CD14-positive monocyte (primary cell): ENCODE data around the gene HSD11B2. TPM values are rescaled to one million over a fixed set of nuclear protein-coding genes. Genes with fewer than 3 reads are reported as not detected.

Source experiments
- DNase-seq, 3 donors: peaks; one replicate each; pipeline ENCODE4 v3.0.0-alpha.2; 2011 to 2022
- H2AFZ ChIP-seq: 2 replicates; pipeline ENCODE4 v1.6.0; 2012; ENCODE audit warnings: mild to moderate bottlenecking, low read depth, low read length, inconsistent platforms; ENCODE audit not compliant: insufficient read depth, poor library complexity, severe bottlenecking
- H3K27ac ChIP-seq, 2 donors: 1 replicate in 1 of 2; 2 replicates in 1 of 2; pipeline ENCODE4 v1.5.1; 2012 to 2013; ENCODE audit warnings: low read length in 2 of 2, control low read depth in 1 of 2, inconsistent platforms in 1 of 2, low read depth in 1 of 2, mild to moderate bottlenecking in 1 of 2
- H3K27me3 ChIP-seq, 2 donors: one replicate each; pipeline versions ENCODE4 v1.6.0 to v1.6.1; 2011 to 2013; ENCODE audit warnings: low read length in 2 of 2; ENCODE audit not compliant: control insufficient read depth in 2 of 2, insufficient read depth in 2 of 2
- H3K36me3 ChIP-seq, 2 donors: replicated peaks in 1 of 2; 1 replicate in 1 of 2; 2 replicates in 1 of 2; pipeline versions ENCODE4 v1.5.1 to v1.6.1; 2012 to 2013; ENCODE audit warnings: low read length in 2 of 2, control low read depth in 1 of 2, inconsistent platforms in 1 of 2, mild to moderate bottlenecking in 1 of 2; ENCODE audit not compliant: insufficient read depth in 2 of 2, control insufficient read depth in 1 of 2
- H3K4me1 ChIP-seq, 2 donors: 1 replicate in 1 of 2; 2 replicates in 1 of 2; pipeline versions ENCODE4 v1.5.1 to v1.6.1; 2012 to 2013; ENCODE audit warnings: low read length in 2 of 2, control low read depth in 1 of 2, inconsistent platforms in 1 of 2, mild to moderate bottlenecking in 1 of 2, moderate library complexity in 1 of 2; ENCODE audit not compliant: insufficient read depth in 2 of 2, control insufficient read depth in 1 of 2
- H3K4me2 ChIP-seq: replicated peaks from 2 replicates; pipeline ENCODE3; 2012; ENCODE audit warnings: low read length, moderate library complexity, mild to moderate bottlenecking; ENCODE audit not compliant: poor library complexity, severe bottlenecking; ENCODE audit errors: extremely low read depth
- H3K4me3 ChIP-seq, 3 experiments: fragments of 200-600 bp in 1 of 3; sonication (generic) in 1 of 3; replicated peaks in 1 of 3; 1 replicate in 2 of 3; 2 replicates in 1 of 3; pipeline ENCODE4 v1.5.1; 2011 to 2013; ENCODE audit warnings: low read length in 3 of 3, mild to moderate bottlenecking in 3 of 3, control low read depth in 2 of 3, low read depth in 2 of 3, inconsistent platforms in 1 of 3, moderate library complexity in 1 of 3
- H3K79me2 ChIP-seq: 2 replicates; pipeline ENCODE4 v1.6.0; 2012; ENCODE audit warnings: mild to moderate bottlenecking, control low read depth, inconsistent platforms, low read length, moderate library complexity; ENCODE audit not compliant: insufficient read depth
- H3K9ac ChIP-seq: 2 replicates; pipeline ENCODE4 v1.6.0; 2017; ENCODE audit warnings: low read length, mild to moderate bottlenecking; ENCODE audit not compliant: insufficient read depth, poor library complexity, severe bottlenecking
- H3K9me3 ChIP-seq, 2 donors: replicated peaks in 1 of 2; 1 replicate in 1 of 2; 2 replicates in 1 of 2; pipeline versions ENCODE4 v1.5.1 to v1.6.1; 2012 to 2013; ENCODE audit warnings: low read length in 2 of 2, control low read depth in 1 of 2; ENCODE audit not compliant: control insufficient read depth in 1 of 2, insufficient read depth in 1 of 2
- H4K20me1 ChIP-seq: 2 replicates; pipeline ENCODE4 v1.6.0; 2012; ENCODE audit warnings: mild to moderate bottlenecking, low read length, control low read depth, moderate library complexity; ENCODE audit not compliant: insufficient read depth
- H3K27ac Mint-ChIP-seq, 7 donors: one replicate each; pipeline ENCODE4 v1.8.0; 2020; ENCODE audit warnings: mild to moderate bottlenecking in 7 of 7, mixed read lengths in 7 of 7, moderate library complexity in 6 of 7, inconsistent platforms in 2 of 7
- H3K27me3 Mint-ChIP-seq, 3 donors: one replicate each; pipeline ENCODE4 v1.8.0; 2021 to 2022; ENCODE audit warnings: low read depth in 3 of 3, mild to moderate bottlenecking in 3 of 3, mixed read lengths in 3 of 3, moderate library complexity in 3 of 3, inconsistent platforms in 1 of 3
- H3K36me3 Mint-ChIP-seq, 2 donors: one replicate each; pipeline ENCODE4 v1.8.0; 2020; ENCODE audit warnings: mixed read lengths in 2 of 2, inconsistent platforms in 1 of 2, mild to moderate bottlenecking in 1 of 2
- H3K4me1 Mint-ChIP-seq: one replicate; pipeline ENCODE4 v1.8.0; 2020; ENCODE audit warnings: mild to moderate bottlenecking, mixed read lengths
- H3K4me3 Mint-ChIP-seq, 2 donors: one replicate each; pipeline ENCODE4 v1.8.0; 2020; ENCODE audit warnings: mild to moderate bottlenecking in 2 of 2, mixed read lengths in 2 of 2, moderate library complexity in 1 of 2
- H3K9me3 Mint-ChIP-seq, 7 donors: one replicate each; pipeline ENCODE4 v1.8.0; 2020 to 2022; ENCODE audit warnings: mixed read lengths in 7 of 7, mild to moderate bottlenecking in 6 of 7, moderate library complexity in 6 of 7, inconsistent platforms in 2 of 7
- WGBS: methylation state at CpG from one replicate; pipeline ENCODE4 v1.1.5; 2013; ENCODE audit warnings: missing lambda C conversion rate; ENCODE audit not compliant: insufficient coverage; 5-methylcytosine and 5-hydroxymethylcytosine counted together
- intact Hi-C, 2 donors: fragments of 100-400 bp; cut with micrococcal nuclease; formaldehyde crosslinking; loops; one replicate each; pipeline versions ENCODE4 v1.15.0 to v1.15.1; 2023
- polyA plus RNA-seq, 3 donors: library from polyadenylated mRNA; depleted of rRNA in 1 of 3; unstranded in 2 of 3; stranded (reverse) in 1 of 3; fragments of 300-500 nt in 2 of 3; fragments of >200 nt in 1 of 3; fragmentation: Illumina TruSeq in 2 of 3; gene quantifications; 1 replicate in 2 of 3; 2 replicates in 1 of 3; pipeline ENCODE4 v1.2.3, GENCODE V29; 2012 to 2021
- TF ChIP-seq, protein P1 (sequence below): fragments of 200-600 bp; IDR thresholded peaks from one replicate; pipeline ENCODE4 v1.8.0; 2022; ENCODE audit warnings: antibody characterized with exemption, mild to moderate bottlenecking

The HSD11B2 gene
- polyA plus RNA-seq, 3 donors, result not detected

GRCh38 chr16:67425061-67425460, 5.9 kb upstream of the HSD11B2 start:
- no peaks in the 10 kb centered on the region for H3K79me2 ChIP-seq
- Mint-ChIP-seq H3K4me1 (peaks cover under 1% of the 10 kb centered on the region), H3K4me3 (peak overlapping the region in 1 of 2 donors; percentile 26), H3K36me3 (peaks cover 4 to 5% of the 10 kb centered on the region in 2 donors), H3K27ac (no peak overlapping the region), H3K27me3 (peaks cover 34 to 54% (median 39%) of the 10 kb centered on the region in 3 donors), H3K9me3 (peaks cover 0 to 10% (median 1%) of the 10 kb centered on the region in 7 donors)
- H3K4me2 ChIP-seq, result no peak overlapping the region
- WGBS, result 80% methylated on average over 1 of the region's 6 CpGs
- H2AFZ ChIP-seq, result no peak overlapping the region
- peaks cover 18% of the 10 kb centered on the region for H4K20me1 ChIP-seq
- no peak overlapping the region for H3K4me3 ChIP-seq
- DNase-seq, result no peak
- peaks cover 1% of the 10 kb centered on the region in 2 donors for H3K4me1 ChIP-seq
- no peaks in the 10 kb centered on the region for H3K36me3 ChIP-seq
- H3K9ac ChIP-seq, result no peak overlapping the region
- H3K27ac ChIP-seq, result no peak overlapping the region
- peaks cover 0 to 9% of the 10 kb centered on the region in 2 donors for H3K9me3 ChIP-seq
- TF ChIP-seq, protein P1, sequence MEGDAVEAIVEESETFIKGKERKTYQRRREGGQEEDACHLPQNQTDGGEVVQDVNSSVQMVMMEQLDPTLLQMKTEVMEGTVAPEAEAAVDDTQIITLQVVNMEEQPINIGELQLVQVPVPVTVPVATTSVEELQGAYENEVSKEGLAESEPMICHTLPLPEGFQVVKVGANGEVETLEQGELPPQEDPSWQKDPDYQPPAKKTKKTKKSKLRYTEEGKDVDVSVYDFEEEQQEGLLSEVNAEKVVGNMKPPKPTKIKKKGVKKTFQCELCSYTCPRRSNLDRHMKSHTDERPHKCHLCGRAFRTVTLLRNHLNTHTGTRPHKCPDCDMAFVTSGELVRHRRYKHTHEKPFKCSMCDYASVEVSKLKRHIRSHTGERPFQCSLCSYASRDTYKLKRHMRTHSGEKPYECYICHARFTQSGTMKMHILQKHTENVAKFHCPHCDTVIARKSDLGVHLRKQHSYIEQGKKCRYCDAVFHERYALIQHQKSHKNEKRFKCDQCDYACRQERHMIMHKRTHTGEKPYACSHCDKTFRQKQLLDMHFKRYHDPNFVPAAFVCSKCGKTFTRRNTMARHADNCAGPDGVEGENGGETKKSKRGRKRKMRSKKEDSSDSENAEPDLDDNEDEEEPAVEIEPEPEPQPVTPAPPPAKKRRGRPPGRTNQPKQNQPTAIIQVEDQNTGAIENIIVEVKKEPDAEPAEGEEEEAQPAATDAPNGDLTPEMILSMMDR, result no peak
- intact Hi-C loops, result loop anchor here in 1 of 2 donors (5.0 kb wide), 1 partner anchor 42 kb away; no protein-coding TSS in a partner anchor
- H3K27me3 ChIP-seq, result peaks cover 14 to 38% of the 10 kb centered on the region in 2 donors

GRCh38 chr16:67425580-67425979, 5.3 kb upstream of the HSD11B2 start:
- H3K4me1 Mint-ChIP-seq, result peaks cover 5% of the 10 kb centered on the region
- no peaks in the 10 kb centered on the region for H3K36me3 ChIP-seq
- no peaks in the 10 kb centered on the region for H3K79me2 ChIP-seq
- no peak overlapping the region for H3K4me3 ChIP-seq
- peak overlapping the region in 1 of 2 donors; percentile 26 for H3K4me3 Mint-ChIP-seq
- H3K27ac ChIP-seq, result no peak overlapping the region
- H3K9me3 Mint-ChIP-seq, result peaks cover 0 to 14% (median 1%) of the 10 kb centered on the region in 7 donors
- no peak overlapping the region for H3K9ac ChIP-seq
- intact Hi-C loops, result loop anchor here in 1 of 2 donors (5.0 kb wide), 1 partner anchor 42 kb away; no protein-coding TSS in a partner anchor
- H2AFZ ChIP-seq, result no peak overlapping the region
- H3K4me1 ChIP-seq, result peaks cover 6% of the 10 kb centered on the region in 2 donors
- TF ChIP-seq, protein P1, result no peak
- H4K20me1 ChIP-seq, result peaks cover 23% of the 10 kb centered on the region
- no peak for DNase-seq
- H3K27me3 ChIP-seq, result peaks cover 19 to 43% of the 10 kb centered on the region in 2 donors
- H3K36me3 Mint-ChIP-seq, result peaks cover 4 to 5% of the 10 kb centered on the region in 2 donors
- no peak overlapping the region for H3K4me2 ChIP-seq
- 93% methylated on average over 3 of the region's 4 CpGs for WGBS
- H3K9me3 ChIP-seq, result peaks cover 0 to 9% of the 10 kb centered on the region in 2 donors
- H3K27me3 Mint-ChIP-seq, result peaks cover 39 to 59% (median 43%) of the 10 kb centered on the region in 3 donors
- peak overlapping the region in 1 of 7 donors; percentile 50 for H3K27ac Mint-ChIP-seq
